Common myeloid progenitor, CD34-positive (primary cell): ENCODE data around the gene YIF1B.

Source experiments
- CTCF ChIA-PET: fragments of 350-600 bp; sonication (Branson Sonifier 250); formaldehyde crosslinking; loops from one replicate; lab custom pipeline; 2021; ENCODE audit warnings: antibody characterized with exemption; lab: Charles Lee
- POLR2A ChIA-PET: fragments of 350-600 bp; sonication (Branson Sonifier 250); formaldehyde crosslinking; loops from one replicate; lab custom pipeline; 2021; ENCODE audit warnings: antibody characterized with exemption; lab: Charles Lee
- DNase-seq, 3 donors: peaks; one replicate each; pipeline versions ENCODE4 v3.0.0 to v3.0.0-alpha.2; 2013
- H3K27ac ChIP-seq, 2 experiments: 1 replicate in 1 of 2; 2 replicates in 1 of 2; pipeline ENCODE4 v1.7.0; 2013; ENCODE audit warnings: inconsistent platforms in 2 of 2, low read length in 2 of 2, mild to moderate bottlenecking in 2 of 2, low read depth in 1 of 2, moderate library complexity in 1 of 2; ENCODE audit not compliant: severe bottlenecking in 2 of 2, insufficient read depth in 1 of 2, poor library complexity in 1 of 2
- H3K27me3 ChIP-seq, 5 experiments: replicated peaks in 2 of 5; 1 replicate in 3 of 5; 2 replicates in 2 of 5; pipeline versions ENCODE4 v1.6.1 to v1.7.0; 2013; ENCODE audit warnings: low read length in 4 of 5, mild to moderate bottlenecking in 2 of 5, moderate library complexity in 2 of 5, inconsistent platforms in 1 of 5; ENCODE audit not compliant: insufficient read depth in 5 of 5, control insufficient read depth in 4 of 5
- H3K36me3 ChIP-seq, 4 experiments: 1 replicate in 2 of 4; 2 replicates in 2 of 4; pipeline versions ENCODE4 v1.6.1 to v1.7.0; 2013; ENCODE audit warnings: low read length in 3 of 4, control low read depth in 1 of 4, mild to moderate bottlenecking in 1 of 4; ENCODE audit not compliant: control insufficient read depth in 4 of 4, insufficient read depth in 4 of 4
- H3K4me1 ChIP-seq, 4 experiments: 1 replicate in 3 of 4; 2 replicates in 1 of 4; pipeline versions ENCODE4 v1.6.1 to v1.7.1; 2013; ENCODE audit warnings: low read length in 3 of 4, mild to moderate bottlenecking in 3 of 4, control low read depth in 1 of 4, inconsistent platforms in 1 of 4, moderate library complexity in 1 of 4; ENCODE audit not compliant: control insufficient read depth in 4 of 4, insufficient read depth in 4 of 4; ENCODE audit errors: control extremely low read depth in 1 of 4
- H3K4me3 ChIP-seq, 7 experiments: 1 replicate in 4 of 7; 2 replicates in 3 of 7; pipeline versions ENCODE4 v1.5.1 to v1.7.0; 2013; ENCODE audit warnings: mild to moderate bottlenecking in 7 of 7, low read length in 6 of 7, moderate library complexity in 6 of 7, inconsistent platforms in 2 of 7, low read depth in 2 of 7, control low read depth in 1 of 7; ENCODE audit not compliant: insufficient read depth in 4 of 7, control insufficient read depth in 1 of 7; ENCODE audit errors: extremely low read depth in 1 of 7
- H3K9me3 ChIP-seq, 5 experiments: 1 replicate in 4 of 5; 2 replicates in 1 of 5; pipeline versions ENCODE4 v1.6.1 to v1.7.1; 2013; ENCODE audit warnings: low read length in 4 of 5, mild to moderate bottlenecking in 2 of 5, inconsistent platforms in 1 of 5, low read depth in 1 of 5, moderate library complexity in 1 of 5; ENCODE audit not compliant: control insufficient read depth in 4 of 5, insufficient read depth in 2 of 5; ENCODE audit errors: control extremely low read depth in 1 of 5
- WGBS: methylation state at CpG from one replicate; pipeline ENCODE4 v1.1.5; 2013; ENCODE audit not compliant: insufficient coverage; 5-methylcytosine and 5-hydroxymethylcytosine counted together

YIF1B gene

GRCh38 chr19:38307076-38307475 lies 8.7 kb downstream of the YIF1B start:
- CTCF ChIA-PET = no interaction called here
- peaks cover 0 to 38% (median 18%) of the 10 kb centered on the region in 4 experiments for H3K36me3 ChIP-seq
- POLR2A ChIA-PET = no interaction called here

GRCh38 chr19:38306236-38306635 lies 9.5 kb downstream of the YIF1B start:
- POLR2A ChIA-PET = no interaction called here
- Histone ChIP-seq H3K4me3 (no peak overlapping the region), H3K36me3 (peaks cover 0 to 38% (median 18%) of the 10 kb centered on the region in 4 experiments), H3K4me1 (peaks cover 0 to 10% (median 8%) of the 10 kb centered on the region in 4 experiments), H3K9me3 (peaks cover 0 to 1% (median 0%) of the 10 kb centered on the region in 5 experiments), H3K27me3 (no peaks in the 10 kb centered on the region), H3K27ac (no peak overlapping the region)
- WGBS = 94% methylated on average over 3 of the region's 3 CpGs
- DNase-seq = no peak
- CTCF ChIA-PET = no interaction called here

More at GRCh38 chr19:38307076-38307475, 8.7 kb downstream of the YIF1B start:
- Histone ChIP-seq H3K4me1 (peaks cover 0 to 10% (median 8%) of the 10 kb centered on the region in 4 experiments), H3K27ac (no peak overlapping the region), H3K9me3 (peaks cover 0 to 1% (median 0%) of the 10 kb centered on the region in 5 experiments), H3K27me3 (no peaks in the 10 kb centered on the region), H3K4me3 (no peak overlapping the region)
- DNase-seq = no peak
- 97% methylated on average over 4 of the region's 4 CpGs for WGBS

- no peak for DNase-seq
- peaks cover 0 to 1% (median 0%) of the 10 kb centered on the region in 5 experiments for H3K9me3 ChIP-seq
- no peak overlapping the region for H3K4me3 ChIP-seq
- no peak overlapping the region for H3K27ac ChIP-seq
- ChIA-PET CTCF (no interaction called here), POLR2A (no interaction called here)
- peaks cover 0 to 10% (median 8%) of the 10 kb centered on the region in 4 experiments for H3K4me1 ChIP-seq
- H3K36me3 ChIP-seq = peaks cover 0 to 38% (median 18%) of the 10 kb centered on the region in 4 experiments
- no peaks in the 10 kb centered on the region for H3K27me3 ChIP-seq
- 90% methylated on average over 26 of the region's 29 CpGs for WGBS
These were observed 10.8 kb downstream of the YIF1B start for GRCh38 chr19:38304866-38305429.

- CTCF ChIA-PET = no interaction called here
These were observed 11.3 kb downstream of the YIF1B start for GRCh38 chr19:38304352-38304865.

GRCh38 chr19:38303517-38304351 lies 12.0 kb downstream of the YIF1B start, which contains the start of gene C19orf33:
Gene C19orf33, plus strand, starts transcription at chr19:38304251. Its CDS starts 11 bp downstream, at chr19:38304262.
- CTCF ChIA-PET = interaction anchor here (1.2 kb wide), 1 partner anchor 13 kb away, joined by 4 read pairs; no protein-coding TSS in a partner anchor

More at GRCh38 chr19:38304352-38304865, 11.3 kb downstream of the YIF1B start:
- no peaks in the 10 kb centered on the region for H3K27me3 ChIP-seq
- H3K27ac ChIP-seq = no peak overlapping the region
- no peak overlapping the region for H3K4me3 ChIP-seq
- peaks cover 0 to 36% (median 17%) of the 10 kb centered on the region in 4 experiments for H3K36me3 ChIP-seq
- H3K9me3 ChIP-seq = peaks cover 0 to 1% (median 0%) of the 10 kb centered on the region in 5 experiments
- POLR2A ChIA-PET = no interaction called here
- no peak for DNase-seq
- H3K4me1 ChIP-seq = peaks cover 0 to 10% (median 8%) of the 10 kb centered on the region in 4 experiments
- WGBS = 89% methylated on average over 21 of the region's 27 CpGs

GRCh38 chr19:38298821-38299680 lies 16.7 kb downstream of the YIF1B start:
- H3K4me1 ChIP-seq = peaks cover 0 to 7% (median 6%) of the 10 kb centered on the region in 4 experiments
- no peak overlapping the region for H3K4me3 ChIP-seq
- H3K9me3 ChIP-seq = peaks cover 0 to 1% (median 0%) of the 10 kb centered on the region in 5 experiments
- peaks cover 0 to 8% (median 3%) of the 10 kb centered on the region in 4 experiments for H3K36me3 ChIP-seq
- no peak for DNase-seq
- no peaks in the 10 kb centered on the region for H3K27me3 ChIP-seq
- ChIA-PET POLR2A (no interaction called here), CTCF (interaction anchor here (1.0 kb wide), 1 partner anchor 11 kb away, joined by 3 read pairs; no protein-coding TSS in a partner anchor)
- WGBS = 89% methylated on average over 9 of the region's 11 CpGs
- H3K27ac ChIP-seq = no peak overlapping the region

More at GRCh38 chr19:38303517-38304351, 12.0 kb downstream of the YIF1B start, which contains the start of gene C19orf33:
- Histone ChIP-seq H3K27me3 (no peaks in the 10 kb centered on the region), H3K36me3 (peaks cover 0 to 29% (median 14%) of the 10 kb centered on the region in 4 experiments), H3K4me3 (peak within 1 kb of the TSS in 4 of 7 experiments; percentile 25 to 71 (median 48)), H3K4me1 (peaks cover 0 to 10% (median 8%) of the 10 kb centered on the region in 4 experiments), H3K9me3 (peaks cover 0 to 1% (median 0%) of the 10 kb centered on the region in 5 experiments), H3K27ac (no peak within 1 kb of the TSS)
- WGBS = 12% methylated on average over 21 of the region's 28 CpGs
- POLR2A ChIA-PET = no interaction called here
- peak in 2 of 3 donors; percentile 22 to 46 for DNase-seq
